ENCODE results near the gene RAB7B. TPM values are rescaled to one million over a fixed set of nuclear protein-coding genes. Genes with fewer than 3 reads are reported as not detected.
A peak's percentile ranks its signal among the peaks of the same experiment; 100 is the strongest.

The RAB7B gene
- total RNA-seq, 1 donor from 2014 or later = not detected

DNA sequence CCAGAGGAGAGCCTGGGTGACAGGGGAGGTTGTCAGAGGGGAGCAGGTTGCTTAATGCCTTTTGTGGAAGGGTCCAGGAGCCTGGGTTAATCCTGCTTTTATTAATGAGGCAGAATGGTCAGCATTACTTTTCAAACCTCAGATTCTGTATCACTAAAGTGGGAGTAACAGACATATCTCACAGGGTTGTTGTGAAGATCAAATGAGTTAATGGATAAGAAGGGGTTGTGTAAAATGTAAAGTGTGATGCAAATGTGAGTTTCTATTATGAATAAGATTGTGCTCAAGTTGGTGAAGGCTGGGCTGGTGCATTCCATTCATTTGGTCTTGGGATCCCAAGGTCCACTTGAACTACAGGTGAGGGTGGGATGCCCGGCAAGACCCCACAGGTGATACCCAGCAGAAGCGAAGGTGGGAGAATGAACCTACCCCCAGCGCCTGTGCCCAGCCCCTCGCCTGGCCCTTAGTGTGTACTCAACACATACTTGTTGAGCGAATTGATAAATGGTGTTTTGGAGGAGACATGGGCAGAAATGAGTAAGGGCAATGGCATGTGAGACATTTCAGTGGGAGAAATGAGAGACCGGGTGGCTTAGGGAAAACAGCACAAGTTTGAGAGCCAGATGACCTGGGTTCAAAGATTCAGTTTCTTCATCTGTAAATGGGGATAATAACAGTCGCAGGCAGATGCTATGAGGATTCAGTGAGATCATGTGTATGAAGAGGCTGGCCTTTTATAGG is 66.2 kb downstream of the RAB7B start:
- DNase-seq (ENCODE audit: low spot score, unreplicated experiment) = no peak
- Mint-ChIP-seq H3K9me3 (ENCODE audit: low read depth) (no peaks in the 10 kb centered on the region), H3K4me1 (ENCODE audit: low read depth) (peaks cover 60% of the 10 kb centered on the region), H3K36me3 (ENCODE audit: insufficient read depth) (no peaks in the 10 kb centered on the region), H3K27me3 (peaks cover 2% of the 10 kb centered on the region), H3K4me3 (ENCODE audit: low read depth) (no peak overlapping the region), H3K27ac (peak overlapping the region; percentile 82)
- TF ChIP-seq CTCF (IDR thresholded peaks at IDR 0.05; ENCODE audit: unreplicated experiment) = no peak

GRCh38 chr1:205936311-205936710 is 66.9 kb downstream of the RAB7B start:
- H3K9me3 Mint-ChIP-seq (ENCODE audit: low read depth) = no peaks in the 10 kb centered on the region
- H3K27ac Mint-ChIP-seq = peak overlapping the region; percentile 82
- no peak for TF ChIP-seq CTCF (IDR thresholded peaks at IDR 0.05; ENCODE audit: unreplicated experiment)
- H3K36me3 Mint-ChIP-seq (ENCODE audit: insufficient read depth) = no peaks in the 10 kb centered on the region
- no peak overlapping the region for H3K4me3 Mint-ChIP-seq (ENCODE audit: low read depth)
- H3K27me3 Mint-ChIP-seq = no peaks in the 10 kb centered on the region
- peaks cover 58% of the 10 kb centered on the region for H3K4me1 Mint-ChIP-seq (ENCODE audit: low read depth)
- no peak for DNase-seq (ENCODE audit: low spot score, unreplicated experiment)

DNA sequence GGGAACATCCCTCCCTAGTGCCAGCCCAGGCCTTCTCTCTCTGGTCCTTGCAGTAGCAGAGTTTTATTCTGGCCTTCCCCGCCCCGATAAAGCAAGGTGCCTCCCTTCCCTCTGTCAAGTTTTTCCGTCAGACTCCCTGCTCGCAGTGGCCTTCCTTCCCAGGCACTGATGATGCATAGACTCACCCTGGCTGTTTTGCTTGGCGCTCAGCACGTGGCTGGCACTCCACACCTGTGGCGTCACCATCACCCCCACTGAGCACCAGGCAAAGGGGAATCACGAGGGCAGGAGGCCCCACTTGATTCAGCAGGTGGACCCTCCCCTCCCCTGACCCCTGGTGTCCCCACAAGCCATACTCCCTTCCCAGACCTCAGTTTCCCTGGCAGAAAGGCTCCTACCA is 67.3 kb downstream of the RAB7B start:
- no peak for DNase-seq (ENCODE audit: low spot score, unreplicated experiment)
- Mint-ChIP-seq H3K36me3 (ENCODE audit: insufficient read depth) (no peaks in the 10 kb centered on the region), H3K27me3 (no peaks in the 10 kb centered on the region), H3K4me3 (ENCODE audit: low read depth) (no peak overlapping the region), H3K4me1 (ENCODE audit: low read depth) (peaks cover 62% of the 10 kb centered on the region), H3K9me3 (ENCODE audit: low read depth) (no peaks in the 10 kb centered on the region), H3K27ac (no peak overlapping the region)
- TF ChIP-seq CTCF (IDR thresholded peaks at IDR 0.05; ENCODE audit: unreplicated experiment) = no peak

GRCh38 chr1:205934788-205935187 is 68.4 kb downstream of the RAB7B start:
- TF ChIP-seq CTCF (IDR thresholded peaks at IDR 0.05; ENCODE audit: unreplicated experiment) = no peak
- H3K27me3 Mint-ChIP-seq = peaks cover 5% of the 10 kb centered on the region
- no peaks in the 10 kb centered on the region for H3K36me3 Mint-ChIP-seq (ENCODE audit: insufficient read depth)
- H3K9me3 Mint-ChIP-seq (ENCODE audit: low read depth) = peaks cover 4% of the 10 kb centered on the region
- peaks cover 61% of the 10 kb centered on the region for H3K4me1 Mint-ChIP-seq (ENCODE audit: low read depth)
- H3K4me3 Mint-ChIP-seq (ENCODE audit: low read depth) = no peak overlapping the region
- no peak overlapping the region for H3K27ac Mint-ChIP-seq
- DNase-seq (ENCODE audit: low spot score, unreplicated experiment) = no peak

DNA sequence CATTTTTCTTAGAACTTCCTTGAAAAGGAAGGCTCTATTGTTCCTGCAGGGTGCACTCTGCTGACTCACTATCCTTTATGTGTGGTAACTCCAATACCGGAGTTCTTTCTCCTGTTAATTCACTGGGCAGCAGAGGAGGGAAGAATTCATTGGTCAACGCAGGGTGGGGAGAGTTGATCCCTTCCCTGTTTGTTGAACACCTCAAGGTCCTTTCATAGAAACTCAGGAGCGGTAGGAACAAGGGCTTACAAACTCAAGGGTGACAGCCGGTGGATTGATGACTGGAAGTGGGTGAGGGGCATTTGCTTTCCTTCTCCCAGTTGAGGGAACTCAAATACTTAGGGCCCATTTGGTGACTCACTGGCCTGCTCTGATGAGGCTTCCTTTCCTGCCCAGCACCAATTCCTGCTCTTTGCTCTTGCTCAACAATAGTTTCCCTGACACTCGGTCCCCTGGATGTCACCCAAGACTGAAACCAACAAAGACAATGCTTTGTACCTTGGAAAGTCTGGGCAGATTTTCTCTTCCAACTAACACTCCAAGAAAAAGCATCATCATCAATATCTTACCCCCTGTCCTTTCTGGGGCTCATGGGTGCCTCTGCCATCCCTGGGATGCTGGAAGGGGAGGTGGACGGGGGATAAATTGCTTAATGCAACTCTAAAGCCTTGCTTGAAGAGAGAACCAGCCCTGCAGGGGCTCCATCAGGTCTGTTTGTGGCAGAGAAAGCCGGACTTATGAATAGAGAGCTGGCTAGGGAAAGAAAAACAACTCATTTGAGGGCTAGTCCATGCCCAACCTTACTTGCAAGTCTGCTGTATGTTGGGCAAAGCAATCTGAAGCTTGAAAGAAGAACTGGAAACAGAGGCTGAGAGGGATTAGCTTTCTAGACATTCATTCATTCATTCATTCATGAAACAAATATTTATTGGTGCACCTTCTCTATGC is 69.2 kb downstream of the RAB7B start:
- Mint-ChIP-seq H3K27me3 (peaks cover 5% of the 10 kb centered on the region), H3K4me3 (ENCODE audit: low read depth) (peak overlapping the region; percentile 41), H3K9me3 (ENCODE audit: low read depth) (peaks cover 4% of the 10 kb centered on the region), H3K36me3 (ENCODE audit: insufficient read depth) (no peaks in the 10 kb centered on the region), H3K4me1 (ENCODE audit: low read depth) (peaks cover 55% of the 10 kb centered on the region), H3K27ac (peak overlapping the region; percentile 97)
- no peak for TF ChIP-seq CTCF (IDR thresholded peaks at IDR 0.05; ENCODE audit: unreplicated experiment)
- DNase-seq (ENCODE audit: low spot score, unreplicated experiment) = no peak

Measured in progenitor cell of endocrine pancreas (in vitro differentiated cells).